Subcutaneous adipose tissue (tissue), 4 donors: ENCODE data around the gene ACLY. TPM values are rescaled to one million over a fixed set of nuclear protein-coding genes. Genes with fewer than 3 reads are reported as not detected.

Source experiments
- total RNA-seq, 4 donors: library from RNA; depleted of rRNA; stranded (reverse); fragments of >200 nt; gene quantifications; one replicate each; pipeline ENCODE4 v1.1.0, GENCODE V29; 2016
- TF ChIP-seq, protein P1 (sequence below): fragments of 450-650 bp; IDR thresholded peaks from one replicate; pipeline ENCODE4 v1.5.1; 2016; ENCODE audit warnings: low read depth, mild to moderate bottlenecking, control low read depth, antibody characterized with exemption, moderate library complexity

ACLY gene
- total RNA-seq, 4 donors from 2014 or later, result 50.9 to 75.9 (median 64.1) TPM

DNA sequence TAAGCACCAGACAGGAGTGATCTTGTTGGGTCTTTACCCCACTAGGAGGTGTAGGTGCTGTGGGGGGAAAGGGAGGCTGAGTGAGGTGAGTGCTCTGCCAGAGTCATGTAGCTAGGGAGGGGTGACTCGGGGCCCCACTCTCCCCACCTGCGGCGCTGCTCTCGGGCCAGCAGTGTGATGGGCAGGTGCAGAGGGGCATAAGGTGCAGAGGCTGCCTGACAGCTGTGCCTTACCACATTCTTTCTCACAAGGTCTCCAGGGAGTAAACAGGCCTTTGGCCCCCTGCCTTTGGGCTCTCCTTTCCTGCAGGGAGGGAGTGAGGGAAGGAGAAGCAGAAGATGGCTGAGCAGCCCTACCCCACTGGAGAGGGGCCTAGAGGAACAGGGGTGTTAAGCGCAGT, 43.4 kb upstream of the ACLY start:
- TF ChIP-seq, protein P1, sequence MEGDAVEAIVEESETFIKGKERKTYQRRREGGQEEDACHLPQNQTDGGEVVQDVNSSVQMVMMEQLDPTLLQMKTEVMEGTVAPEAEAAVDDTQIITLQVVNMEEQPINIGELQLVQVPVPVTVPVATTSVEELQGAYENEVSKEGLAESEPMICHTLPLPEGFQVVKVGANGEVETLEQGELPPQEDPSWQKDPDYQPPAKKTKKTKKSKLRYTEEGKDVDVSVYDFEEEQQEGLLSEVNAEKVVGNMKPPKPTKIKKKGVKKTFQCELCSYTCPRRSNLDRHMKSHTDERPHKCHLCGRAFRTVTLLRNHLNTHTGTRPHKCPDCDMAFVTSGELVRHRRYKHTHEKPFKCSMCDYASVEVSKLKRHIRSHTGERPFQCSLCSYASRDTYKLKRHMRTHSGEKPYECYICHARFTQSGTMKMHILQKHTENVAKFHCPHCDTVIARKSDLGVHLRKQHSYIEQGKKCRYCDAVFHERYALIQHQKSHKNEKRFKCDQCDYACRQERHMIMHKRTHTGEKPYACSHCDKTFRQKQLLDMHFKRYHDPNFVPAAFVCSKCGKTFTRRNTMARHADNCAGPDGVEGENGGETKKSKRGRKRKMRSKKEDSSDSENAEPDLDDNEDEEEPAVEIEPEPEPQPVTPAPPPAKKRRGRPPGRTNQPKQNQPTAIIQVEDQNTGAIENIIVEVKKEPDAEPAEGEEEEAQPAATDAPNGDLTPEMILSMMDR, result no peak

DNA sequence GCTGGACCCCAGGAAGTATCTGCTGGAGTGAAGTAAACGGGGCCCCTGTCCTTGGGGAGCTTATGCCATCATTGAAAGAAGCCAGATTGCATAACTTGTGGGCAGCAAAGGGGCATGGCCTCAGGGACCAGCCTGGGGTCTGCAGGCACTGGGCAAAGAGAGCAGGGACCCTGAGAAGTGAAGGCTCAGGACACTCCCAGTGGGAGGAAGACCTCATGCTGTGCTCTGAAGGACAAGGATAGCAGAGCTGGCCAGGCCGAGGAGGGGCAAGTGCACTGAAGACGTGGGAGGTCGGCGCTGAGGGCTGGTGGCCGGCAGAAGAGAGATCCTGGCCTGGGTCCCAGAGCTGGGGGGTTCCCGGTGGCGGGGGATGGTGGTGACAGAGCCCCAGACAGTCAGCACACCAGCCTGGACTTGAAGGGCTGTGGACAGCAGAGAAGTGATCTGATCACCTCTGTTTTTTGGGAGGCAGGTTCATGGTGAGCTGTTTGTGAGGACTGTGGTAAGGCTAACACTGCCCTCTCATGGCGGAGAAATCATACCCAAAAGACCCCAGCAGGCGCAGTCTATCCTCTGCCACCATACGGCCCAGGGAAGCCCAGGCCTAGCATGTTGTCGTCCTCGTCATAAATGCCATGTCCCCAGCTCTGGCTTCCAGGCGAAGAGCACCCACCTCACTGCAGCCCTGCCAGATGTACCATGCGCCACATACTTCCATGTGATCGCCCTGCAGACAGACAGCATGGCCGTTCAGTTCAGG, 40.8 kb upstream of the ACLY start:
- TF ChIP-seq, protein P1, result no peak

GRCh38 chr17:41959030-41959335, 40.2 kb upstream of the ACLY start:
- TF ChIP-seq, protein P1, result no peak

- TF ChIP-seq, protein P1, result no peak
Measured at GRCh38 chr17:41957869-41958439, 39.2 kb upstream of the ACLY start.

GRCh38 chr17:41957031-41957868, 38.5 kb upstream of the ACLY start:
- TF ChIP-seq, protein P1, result no peak

DNA sequence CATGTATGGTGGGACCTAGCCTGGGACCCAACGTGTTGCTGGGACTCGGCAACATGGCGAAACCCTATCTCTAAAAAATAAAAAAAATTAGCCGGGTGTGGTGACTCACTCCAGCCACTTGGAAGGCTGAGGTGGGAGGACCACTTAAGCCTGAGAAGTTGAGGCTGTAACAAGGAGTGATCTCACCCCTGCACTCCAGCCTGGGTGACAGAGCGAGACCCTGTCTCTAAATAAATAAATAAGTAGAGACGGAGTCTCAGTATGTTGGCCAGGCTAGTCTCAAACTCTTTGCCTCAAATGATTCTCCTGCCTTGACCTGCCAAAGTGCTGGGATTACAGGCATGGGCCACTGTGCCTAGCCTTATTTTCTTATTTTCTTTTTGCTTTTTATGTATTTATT, 37.8 kb upstream of the ACLY start:
- TF ChIP-seq, protein P1, result no peak
